ENCODE results near the gene TTC9. TPM values are rescaled to one million over a fixed set of nuclear protein-coding genes. Genes with fewer than 3 reads are reported as not detected.
A peak's percentile ranks its signal among the peaks of the same experiment; 100 is the strongest.

Gene TTC9
- total RNA-seq, 4 donors from 2014 or later, result 22.5 to 50.6 (median 32.5) TPM

- H3K27me3 ChIP-seq, result no peaks in the 10 kb centered on the region
- intact Hi-C loops (cut with DNase I), result no loop called here
- no peak overlapping the region for H3K4me3 ChIP-seq
- peaks cover 0 to 63% (median 6%) of the 10 kb centered on the region in 3 donors for H3K4me1 ChIP-seq
- no peak for DNase-seq
- H3K27ac ChIP-seq, result peak overlapping the region in 2 of 4 donors; percentile 10 to 80
- 89 to 94% methylated on average over 1 of the region's 1 CpG for WGBS, 2 donors
- no peaks in the 10 kb centered on the region for H3K9me3 ChIP-seq
- TF ChIP-seq CTCF (IDR thresholded peaks at IDR 0.05), result no peak
- no peak for TF ChIP-seq POLR2A (IDR thresholded peaks at IDR 0.05)
- no peaks in the 10 kb centered on the region for H3K36me3 ChIP-seq
These were observed 63.2 kb downstream of the TTC9 start for GRCh38 chr14:70704960-70705359.

- no peak for TF ChIP-seq POLR2A (IDR thresholded peaks at IDR 0.05)
- no peak for TF ChIP-seq CTCF (IDR thresholded peaks at IDR 0.05)
- peak overlapping the region; percentile 40 to 80 (median 67) for H3K27ac ChIP-seq
- H3K9me3 ChIP-seq, result no peaks in the 10 kb centered on the region
- no peak for DNase-seq
- no peaks in the 10 kb centered on the region for H3K27me3 ChIP-seq
- intact Hi-C loops (cut with DNase I), result no loop called here
- peaks cover 0 to 58% (median 6%) of the 10 kb centered on the region in 3 donors for H3K4me1 ChIP-seq
- no peaks in the 10 kb centered on the region for H3K36me3 ChIP-seq
- H3K4me3 ChIP-seq, result no peak overlapping the region
These were observed 64.5 kb downstream of the TTC9 start for GRCh38 chr14:70706177-70706576.

- peaks cover 0 to 57% (median 6%) of the 10 kb centered on the region in 3 donors for H3K4me1 ChIP-seq
- H3K9me3 ChIP-seq, result no peaks in the 10 kb centered on the region
- WGBS, 2 donors, result 59 to 80% methylated on average over 6 of the region's 6 CpGs
- peak overlapping the region; percentile 40 to 80 (median 67) for H3K27ac ChIP-seq
- no peaks in the 10 kb centered on the region for H3K36me3 ChIP-seq
- no peak for TF ChIP-seq CTCF (IDR thresholded peaks at IDR 0.05)
- no peak for TF ChIP-seq POLR2A (IDR thresholded peaks at IDR 0.05)
- H3K4me3 ChIP-seq, result no peak overlapping the region
- H3K27me3 ChIP-seq, result no peaks in the 10 kb centered on the region
- DNase-seq, result no peak
- intact Hi-C loops (cut with DNase I), result no loop called here
These were observed 65.7 kb downstream of the TTC9 start for GRCh38 chr14:70707138-70708038.

- no peaks in the 10 kb centered on the region for H3K36me3 ChIP-seq
- intact Hi-C loops (cut with DNase I), result no loop called here
- peaks cover 3 to 62% (median 6%) of the 10 kb centered on the region in 3 donors for H3K4me1 ChIP-seq
- 80 to 81% methylated on average over 12 to 15 of the region's 15 CpGs for whole genome bisulfite sequencing, 2 donors
- no peaks in the 10 kb centered on the region for H3K9me3 ChIP-seq
- TF ChIP-seq CTCF (IDR thresholded peaks at IDR 0.05) (no peak), POLR2A (IDR thresholded peaks at IDR 0.05) (no peak)
- H3K27me3 ChIP-seq, result no peaks in the 10 kb centered on the region
- peak overlapping the region in 3 of 4 donors; percentile 62 to 82 (median 78) for H3K27ac ChIP-seq
- no peak overlapping the region for H3K4me3 ChIP-seq
- no peak for DNase-seq
These were observed 67.2 kb downstream of the TTC9 start for GRCh38 chr14:70708717-70709570.

All from esophagus squamous epithelium (tissue), 5 donors.